Keratinocyte (primary cell): ENCODE measurements around the gene CLEC2B. TPM values are rescaled to one million over a fixed set of nuclear protein-coding genes. Genes with fewer than 3 reads are reported as not detected.
"Not testable (repeated sequence)": the region's sequence is repeated elsewhere in the genome, so short reads cannot be mapped to it uniquely, and the experiment has no call there.

Source experiments
- DNase-seq: peaks from one replicate; pipeline ENCODE4 v3.0.0-alpha.2; 2011; ENCODE audit warnings: low read depth, missing footprints, low spot score
- FAIRE-seq: peaks from 2 replicates; lab custom pipeline; 2011; peaks lifted over from hg19 to GRCh38; lab: Jason Lieb, UNC
- H2AFZ ChIP-seq: 2 replicates; pipeline ENCODE4 v1.6.0; 2012; ENCODE audit warnings: low read length, control low read depth, inconsistent platforms; ENCODE audit not compliant: control insufficient read depth
- H3K27ac ChIP-seq: 2 replicates; pipeline ENCODE4 v1.5.1; 2011; ENCODE audit warnings: low read length; ENCODE audit not compliant: control insufficient read depth, insufficient read depth
- H3K27me3 ChIP-seq: 3 replicates; pipeline ENCODE4 v1.6.0; 2011; ENCODE audit warnings: low read length; ENCODE audit not compliant: control insufficient read depth, insufficient read depth; ENCODE audit errors: extremely low read depth
- H3K36me3 ChIP-seq, 2 experiments: 2 replicates in 1 of 2; 3 replicates in 1 of 2; pipeline ENCODE4 v1.5.1; 2011; ENCODE audit warnings: low read length in 2 of 2, mild to moderate bottlenecking in 1 of 2; ENCODE audit not compliant: control insufficient read depth in 2 of 2, insufficient read depth in 2 of 2; ENCODE audit errors: extremely low read depth in 1 of 2
- H3K4me1 ChIP-seq: 3 replicates; pipeline ENCODE4 v1.5.1; 2011; ENCODE audit warnings: low read length; ENCODE audit not compliant: control insufficient read depth, insufficient read depth; ENCODE audit errors: extremely low read depth
- H3K4me2 ChIP-seq: 3 replicates; pipeline ENCODE4 v1.6.0; 2011; ENCODE audit warnings: low read depth, low read length; ENCODE audit not compliant: control insufficient read depth, insufficient read depth; ENCODE audit errors: extremely low read depth
- H3K4me3 ChIP-seq, 3 experiments: fragments of 200-600 bp in 1 of 3; sonication (generic) in 1 of 3; 2 replicates in 2 of 3; 3 replicates in 1 of 3; pipeline ENCODE4 v1.5.1; 2011 to 2016; ENCODE audit warnings: low read length in 3 of 3, mild to moderate bottlenecking in 3 of 3, control low read depth in 2 of 3, inconsistent platforms in 1 of 3, low read depth in 1 of 3, mixed read lengths in 1 of 3, mixed run types in 1 of 3, moderate library complexity in 1 of 3; ENCODE audit not compliant: control insufficient read depth in 2 of 3, insufficient read depth in 2 of 3; ENCODE audit errors: extremely low read depth in 1 of 3
- H3K79me2 ChIP-seq: 2 replicates; pipeline ENCODE4 v1.6.0; 2012; ENCODE audit warnings: low read length; ENCODE audit not compliant: control insufficient read depth, insufficient read depth
- H3K9ac ChIP-seq: 3 replicates; pipeline ENCODE4 v1.6.0; 2011; ENCODE audit warnings: low read length; ENCODE audit not compliant: control insufficient read depth, insufficient read depth; ENCODE audit errors: extremely low read depth
- H3K9me1 ChIP-seq: 3 replicates; pipeline ENCODE4 v1.6.0; 2011; ENCODE audit warnings: low read length; ENCODE audit not compliant: control insufficient read depth, insufficient read depth; ENCODE audit errors: extremely low read depth
- H3K9me3 ChIP-seq: 2 replicates; pipeline ENCODE4 v1.5.1; 2012; ENCODE audit warnings: low read depth, low read length; ENCODE audit not compliant: control insufficient read depth
- H4K20me1 ChIP-seq: 3 replicates; pipeline ENCODE4 v1.6.0; 2011; ENCODE audit warnings: low read length; ENCODE audit not compliant: control insufficient read depth, insufficient read depth; ENCODE audit errors: extremely low read depth
- EZH2 ChIP-seq: IDR thresholded peaks from one replicate; pipeline ENCODE4 v1.6.1; 2012; ENCODE audit warnings: inconsistent platforms, mild to moderate bottlenecking, low read length, moderate library complexity
- dilution Hi-C: fragments of 300-500 bp; cut with MboI; formaldehyde crosslinking; loops from one replicate; pipeline ENCODE4 v1.7.0; 2020; ENCODE audit warnings: low sequenced_read_pairs; ENCODE audit not compliant: extremely low pct_ligation_motif_present
- polyA plus RNA-seq, 5 experiments: library from polyadenylated mRNA; depleted of rRNA in 3 of 5; stranded (reverse) in 3 of 5; stranded (forward) in 1 of 5; unstranded in 1 of 5; fragments of >200 nt; gene quantifications; 1 replicate in 1 of 5; 2 replicates in 3 of 5; 3 replicates in 1 of 5; pipeline versions ENCODE4 v1.2.1 to v1.2.3, GENCODE V29; 2011 to 2012; ENCODE audit warnings: missing spikeins in 2 of 5, low read depth in 1 of 5, low replicate concordance in 1 of 5
- TF ChIP-seq, protein P1 (sequence below), 3 experiments: IDR thresholded peaks in 1 of 3; conservative IDR thresholded peaks in 1 of 3; optimal IDR thresholded peaks in 1 of 3; 2 replicates in 2 of 3; 3 replicates in 1 of 3; pipeline versions ENCODE3 to v1.5.1; 2011; ENCODE audit warnings: low read length in 3 of 3, mild to moderate bottlenecking in 3 of 3, moderate library complexity in 2 of 3, control low read depth in 1 of 3, inconsistent platforms in 1 of 3; ENCODE audit not compliant: insufficient read depth in 2 of 3; ENCODE audit errors: extremely low read depth in 1 of 3

CLEC2B gene
- polyA plus RNA-seq, 1 donor (not counting 4 experiments of a cell fraction or from before 2014, with no cell fraction given), result 31.3 TPM

DNA sequence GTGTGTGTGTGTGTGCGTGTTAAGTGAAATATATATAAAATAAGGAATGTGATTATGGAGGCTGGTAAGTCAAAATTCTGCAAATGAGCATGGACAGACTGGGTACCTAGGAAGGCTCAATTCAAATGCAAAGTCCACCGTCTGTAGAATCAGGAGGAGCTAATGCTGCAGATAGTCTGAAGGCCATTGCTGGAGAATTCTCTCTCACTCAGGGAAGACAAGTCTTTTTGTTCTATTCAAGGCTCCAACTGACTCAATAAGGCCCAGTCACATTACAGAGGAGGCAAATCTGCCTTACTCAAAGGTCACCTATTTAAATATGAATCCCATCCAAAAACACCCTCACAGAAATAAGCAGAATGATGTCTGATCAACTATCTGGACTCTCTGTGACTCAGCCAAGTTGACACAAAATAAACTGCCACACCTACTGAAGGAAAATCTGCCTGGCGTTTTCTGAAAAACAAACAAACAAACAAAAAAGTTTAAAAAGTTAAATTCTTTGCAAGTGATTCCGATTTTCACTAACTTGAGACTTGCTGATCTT lies 11.5 kb upstream of the CLEC2B start:
- Histone ChIP-seq H3K9me3 (no peaks in the 10 kb centered on the region), H2AFZ (no peak overlapping the region), H3K4me3 (no peak overlapping the region), H3K36me3 (no peaks in the 10 kb centered on the region), H3K9ac (no peak overlapping the region), H4K20me1 (no peaks in the 10 kb centered on the region), H3K9me1 (no peaks in the 10 kb centered on the region), H3K4me2 (no peak overlapping the region), H3K27me3 (no peaks in the 10 kb centered on the region), H3K79me2 (no peaks in the 10 kb centered on the region), H3K27ac (no peak overlapping the region), H3K4me1 (peaks cover 11% of the 10 kb centered on the region)
- dilution Hi-C loops, result no loop called here
- TF ChIP-seq EZH2, result no peak
- TF ChIP-seq, protein P1, sequence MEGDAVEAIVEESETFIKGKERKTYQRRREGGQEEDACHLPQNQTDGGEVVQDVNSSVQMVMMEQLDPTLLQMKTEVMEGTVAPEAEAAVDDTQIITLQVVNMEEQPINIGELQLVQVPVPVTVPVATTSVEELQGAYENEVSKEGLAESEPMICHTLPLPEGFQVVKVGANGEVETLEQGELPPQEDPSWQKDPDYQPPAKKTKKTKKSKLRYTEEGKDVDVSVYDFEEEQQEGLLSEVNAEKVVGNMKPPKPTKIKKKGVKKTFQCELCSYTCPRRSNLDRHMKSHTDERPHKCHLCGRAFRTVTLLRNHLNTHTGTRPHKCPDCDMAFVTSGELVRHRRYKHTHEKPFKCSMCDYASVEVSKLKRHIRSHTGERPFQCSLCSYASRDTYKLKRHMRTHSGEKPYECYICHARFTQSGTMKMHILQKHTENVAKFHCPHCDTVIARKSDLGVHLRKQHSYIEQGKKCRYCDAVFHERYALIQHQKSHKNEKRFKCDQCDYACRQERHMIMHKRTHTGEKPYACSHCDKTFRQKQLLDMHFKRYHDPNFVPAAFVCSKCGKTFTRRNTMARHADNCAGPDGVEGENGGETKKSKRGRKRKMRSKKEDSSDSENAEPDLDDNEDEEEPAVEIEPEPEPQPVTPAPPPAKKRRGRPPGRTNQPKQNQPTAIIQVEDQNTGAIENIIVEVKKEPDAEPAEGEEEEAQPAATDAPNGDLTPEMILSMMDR (optimal IDR thresholded peaks at IDR 0.05 in 1 of 3, IDR thresholded peaks at IDR 0.05 in 1 of 3, conservative IDR thresholded peaks at IDR 0.05 in 1 of 3; ENCODE audit: extremely low read depth in 1 of 3, insufficient read depth in 2 of 3, low read length in 3 of 3), result no peak
- no peak for DNase-seq
- no peak for FAIRE-seq

DNA sequence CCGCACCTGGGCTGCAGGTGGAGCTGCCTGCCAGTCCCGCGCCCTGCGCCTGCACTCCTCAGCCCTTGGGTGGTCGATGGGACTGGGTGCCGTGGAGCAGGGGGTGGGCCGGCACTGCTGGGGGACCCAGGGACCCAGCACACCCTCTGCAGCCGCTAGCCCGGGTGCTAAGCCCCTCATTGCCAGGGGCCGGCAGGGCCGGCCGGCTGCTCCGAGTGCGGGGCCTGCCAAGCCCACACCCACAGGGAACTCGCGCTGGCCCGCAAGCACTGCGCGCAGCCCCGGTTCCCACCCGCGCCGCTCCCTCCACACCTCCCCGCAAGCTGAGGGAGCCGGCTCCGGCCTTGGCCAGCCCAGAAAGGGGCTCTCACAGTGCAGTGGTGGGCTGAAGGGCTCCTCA lies 7.0 kb upstream of the CLEC2B start:
- DNase-seq, H3K79me2 ChIP-seq, H3K4me3 ChIP-seq, H3K9me3 ChIP-seq, FAIRE-seq, H3K27me3 ChIP-seq, H2AFZ ChIP-seq, H3K36me3 ChIP-seq, dilution Hi-C loops, H3K4me2 ChIP-seq, H4K20me1 ChIP-seq, H3K9ac ChIP-seq, H3K9me1 ChIP-seq, H3K27ac ChIP-seq: not testable (repeated sequence)
- peaks cover 19% of the 10 kb centered on the region for H3K4me1 ChIP-seq

DNA sequence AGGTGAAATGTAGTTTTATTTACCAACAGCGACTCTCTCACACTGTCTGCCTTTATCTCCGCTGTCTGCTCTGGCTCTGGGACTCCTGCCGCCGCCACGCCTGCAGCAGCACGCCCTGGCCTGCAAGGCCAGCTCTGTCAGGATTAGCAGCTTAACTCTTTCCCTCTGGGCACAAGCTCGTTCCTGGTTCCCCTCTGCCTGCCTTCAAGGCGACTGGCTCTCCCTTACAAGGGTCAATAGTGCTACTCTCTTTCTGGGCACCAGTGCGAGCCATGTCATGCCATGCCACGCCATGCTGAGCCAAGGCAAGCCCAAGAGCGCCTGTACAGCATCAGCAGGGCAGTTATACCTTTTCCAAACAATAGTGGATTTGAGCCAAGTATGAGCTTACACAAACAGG lies 3.6 kb upstream of the CLEC2B start:
- peak overlapping the region; percentile 29 for H3K9ac ChIP-seq
- H3K27ac ChIP-seq, result peak overlapping the region; percentile 56
- no peak for TF ChIP-seq EZH2
- TF ChIP-seq, protein P1 (optimal IDR thresholded peaks at IDR 0.05 in 1 of 3, IDR thresholded peaks at IDR 0.05 in 1 of 3, conservative IDR thresholded peaks at IDR 0.05 in 1 of 3; ENCODE audit: extremely low read depth in 1 of 3, insufficient read depth in 2 of 3, low read length in 3 of 3), result no peak
- H3K4me3 ChIP-seq, result peak overlapping the region in 1 of 3 experiments; percentile 24
- H3K4me2 ChIP-seq, result peak overlapping the region; percentile 61
- H3K27me3 ChIP-seq, result no peaks in the 10 kb centered on the region
- H3K79me2 ChIP-seq, result peaks cover 6% of the 10 kb centered on the region
- H3K4me1 ChIP-seq, result peaks cover 20% of the 10 kb centered on the region
- dilution Hi-C loops, result no loop called here
- DNase-seq (peak; percentile 59), FAIRE-seq (peak; percentile 89)
- H3K9me3 ChIP-seq, result no peaks in the 10 kb centered on the region
- H3K36me3 ChIP-seq, result no peaks in the 10 kb centered on the region
- H2AFZ ChIP-seq, result peak overlapping the region; percentile 76
- no peaks in the 10 kb centered on the region for H4K20me1 ChIP-seq
- no peaks in the 10 kb centered on the region for H3K9me1 ChIP-seq
